ENCODE measurements around the gene EMX2. TPM values are rescaled to one million over a fixed set of nuclear protein-coding genes. Genes with fewer than 3 reads are reported as not detected.

The EMX2 gene
- total RNA-seq, 4 donors from 2014 or later = not detected

- TF ChIP-seq POLR2A (IDR thresholded peaks at IDR 0.05) (no peak), CTCF (IDR thresholded peaks at IDR 0.05) (no peak)
- DNase-seq = no peak
- H3K36me3 ChIP-seq = no peaks in the 10 kb centered on the region
These were observed 52.2 kb downstream of the EMX2 start for GRCh38 chr10:117594722-117595121.

GRCh38 chr10:117596706-117597105 is 54.2 kb downstream of the EMX2 start:
- Histone ChIP-seq H3K36me3 (no peaks in the 10 kb centered on the region), H3K27me3 (no peaks in the 10 kb centered on the region), H3K4me1 (no peaks in the 10 kb centered on the region), H3K9me3 (no peaks in the 10 kb centered on the region), H3K4me3 (no peak overlapping the region), H3K27ac (no peak overlapping the region)
- no peak for DNase-seq
- TF ChIP-seq POLR2A (IDR thresholded peaks at IDR 0.05) (no peak), CTCF (IDR thresholded peaks at IDR 0.05) (no peak)

More at GRCh38 chr10:117594722-117595121, 52.2 kb downstream of the EMX2 start:
- no peaks in the 10 kb centered on the region for H3K9me3 ChIP-seq
- no peaks in the 10 kb centered on the region for H3K27me3 ChIP-seq
- no peak overlapping the region for H3K27ac ChIP-seq
- no peaks in the 10 kb centered on the region for H3K4me1 ChIP-seq
- no peak overlapping the region for H3K4me3 ChIP-seq

GRCh38 chr10:117597216-117597615 is 54.7 kb downstream of the EMX2 start:
- Histone ChIP-seq H3K4me1 (no peaks in the 10 kb centered on the region), H3K27ac (no peak overlapping the region), H3K4me3 (no peak overlapping the region), H3K27me3 (no peaks in the 10 kb centered on the region), H3K36me3 (no peaks in the 10 kb centered on the region), H3K9me3 (no peaks in the 10 kb centered on the region)
- no peak for DNase-seq
- no peak for TF ChIP-seq CTCF (IDR thresholded peaks at IDR 0.05)

Other genes starting within 250 kb of the EMX2 start
- 10 to 100 TPM; 50.3 to 91.4 (median 72.0) TPM for gene PDZD8, start 167.3 kb upstream of the EMX2 start, total RNA-seq

All from Peyer's patch (tissue), 4 donors.